Measurements from ENCODE around the gene TTLL5. TPM values are rescaled to one million over a fixed set of nuclear protein-coding genes. Genes with fewer than 3 reads are reported as not detected.

TTLL5 gene
- total RNA-seq, 2 donors from 2014 or later, result 26.5 to 37.3 TPM

DNA sequence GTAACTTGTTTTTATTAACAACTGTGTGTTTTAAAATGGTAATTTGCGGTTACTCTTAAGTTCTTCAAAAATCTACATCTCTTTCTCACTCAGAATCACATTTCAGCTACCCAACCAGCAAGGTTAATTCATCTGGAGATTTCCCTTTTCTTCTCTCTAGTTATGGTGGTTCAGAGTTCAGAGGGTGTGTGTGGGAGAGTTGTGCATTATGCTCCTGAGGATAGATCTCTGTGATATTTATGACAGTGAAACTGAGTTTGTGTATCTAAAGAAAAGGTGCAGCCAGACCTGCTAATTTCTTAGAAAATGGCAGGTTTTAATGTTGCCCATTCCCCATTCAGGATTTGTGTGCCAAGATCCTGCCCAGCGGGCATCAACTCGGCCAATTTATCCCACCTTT lies 73.8 kb downstream of the TTLL5 start:
- no peak for DNase-seq
- H3K27me3 ChIP-seq, result no peaks in the 10 kb centered on the region
- H3K27ac ChIP-seq, result no peak overlapping the region
- H3K9ac ChIP-seq (ENCODE audit: low read depth in 2 of 2, low read length in 2 of 2), result no peak overlapping the region
- H3K9me3 ChIP-seq, result no peaks in the 10 kb centered on the region
- H3K4me3 ChIP-seq, result no peak overlapping the region
- no peaks in the 10 kb centered on the region for H3K4me1 ChIP-seq
- peaks cover 6% of the 10 kb centered on the region for H3K36me3 ChIP-seq
- intact Hi-C loops (cut with DNase I), result no loop called here
- TF ChIP-seq, protein P1, sequence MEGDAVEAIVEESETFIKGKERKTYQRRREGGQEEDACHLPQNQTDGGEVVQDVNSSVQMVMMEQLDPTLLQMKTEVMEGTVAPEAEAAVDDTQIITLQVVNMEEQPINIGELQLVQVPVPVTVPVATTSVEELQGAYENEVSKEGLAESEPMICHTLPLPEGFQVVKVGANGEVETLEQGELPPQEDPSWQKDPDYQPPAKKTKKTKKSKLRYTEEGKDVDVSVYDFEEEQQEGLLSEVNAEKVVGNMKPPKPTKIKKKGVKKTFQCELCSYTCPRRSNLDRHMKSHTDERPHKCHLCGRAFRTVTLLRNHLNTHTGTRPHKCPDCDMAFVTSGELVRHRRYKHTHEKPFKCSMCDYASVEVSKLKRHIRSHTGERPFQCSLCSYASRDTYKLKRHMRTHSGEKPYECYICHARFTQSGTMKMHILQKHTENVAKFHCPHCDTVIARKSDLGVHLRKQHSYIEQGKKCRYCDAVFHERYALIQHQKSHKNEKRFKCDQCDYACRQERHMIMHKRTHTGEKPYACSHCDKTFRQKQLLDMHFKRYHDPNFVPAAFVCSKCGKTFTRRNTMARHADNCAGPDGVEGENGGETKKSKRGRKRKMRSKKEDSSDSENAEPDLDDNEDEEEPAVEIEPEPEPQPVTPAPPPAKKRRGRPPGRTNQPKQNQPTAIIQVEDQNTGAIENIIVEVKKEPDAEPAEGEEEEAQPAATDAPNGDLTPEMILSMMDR (IDR thresholded peaks at IDR 0.05), result no peak

- no peak overlapping the region for H3K27ac ChIP-seq
- DNase-seq, result no peak
- H3K4me3 ChIP-seq, result no peak overlapping the region
- H3K9me3 ChIP-seq, result no peaks in the 10 kb centered on the region
- peaks cover 6% of the 10 kb centered on the region for H3K36me3 ChIP-seq
- H3K9ac ChIP-seq (ENCODE audit: low read depth in 2 of 2, low read length in 2 of 2), result no peak overlapping the region
- TF ChIP-seq, protein P1 (IDR thresholded peaks at IDR 0.05), result no peak
- intact Hi-C loops (cut with DNase I), result no loop called here
- no peaks in the 10 kb centered on the region for H3K27me3 ChIP-seq
- no peaks in the 10 kb centered on the region for H3K4me1 ChIP-seq
Observed at GRCh38 chr14:75736845-75737485, 75.9 kb downstream of the TTLL5 start.

DNA sequence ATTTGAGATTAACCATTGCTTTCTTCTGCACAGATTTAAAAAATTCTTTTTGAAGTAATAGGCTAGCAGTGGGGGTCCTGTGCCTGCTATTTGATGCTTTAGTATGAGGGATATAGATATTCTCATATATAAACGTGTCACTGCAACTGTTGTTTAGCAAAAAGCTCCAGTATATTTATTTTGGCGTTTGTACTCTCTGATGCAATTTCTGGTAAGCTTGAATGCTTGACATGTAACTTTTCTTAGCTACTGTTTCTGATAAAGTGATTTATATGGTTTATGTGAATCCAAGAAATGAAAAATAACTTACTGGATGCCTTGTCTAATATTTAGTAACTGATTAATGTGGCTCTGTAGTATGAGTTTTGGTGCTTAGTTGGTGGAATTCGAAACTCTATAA lies 77.1 kb downstream of the TTLL5 start:
- Histone ChIP-seq H3K27me3 (no peaks in the 10 kb centered on the region), H3K4me3 (no peak overlapping the region), H3K36me3 (peaks cover 6% of the 10 kb centered on the region), H3K9ac (ENCODE audit: low read depth in 2 of 2, low read length in 2 of 2) (no peak overlapping the region), H3K27ac (no peak overlapping the region), H3K4me1 (no peaks in the 10 kb centered on the region), H3K9me3 (no peaks in the 10 kb centered on the region)
- intact Hi-C loops (cut with DNase I), result no loop called here
- DNase-seq, result no peak
- TF ChIP-seq, protein P1 (IDR thresholded peaks at IDR 0.05), result no peak

- Histone ChIP-seq H3K9ac (ENCODE audit: low read depth in 2 of 2, low read length in 2 of 2) (no peak overlapping the region), H3K36me3 (no peaks in the 10 kb centered on the region), H3K4me1 (no peaks in the 10 kb centered on the region), H3K9me3 (no peaks in the 10 kb centered on the region), H3K4me3 (no peak overlapping the region), H3K27me3 (no peaks in the 10 kb centered on the region), H3K27ac (no peak overlapping the region)
- no peak for DNase-seq
- intact Hi-C loops (cut with DNase I), result no loop called here
- TF ChIP-seq, protein P1 (IDR thresholded peaks at IDR 0.05), result no peak
Observed at GRCh38 chr14:75742867-75743266, 81.8 kb downstream of the TTLL5 start.

DNA sequence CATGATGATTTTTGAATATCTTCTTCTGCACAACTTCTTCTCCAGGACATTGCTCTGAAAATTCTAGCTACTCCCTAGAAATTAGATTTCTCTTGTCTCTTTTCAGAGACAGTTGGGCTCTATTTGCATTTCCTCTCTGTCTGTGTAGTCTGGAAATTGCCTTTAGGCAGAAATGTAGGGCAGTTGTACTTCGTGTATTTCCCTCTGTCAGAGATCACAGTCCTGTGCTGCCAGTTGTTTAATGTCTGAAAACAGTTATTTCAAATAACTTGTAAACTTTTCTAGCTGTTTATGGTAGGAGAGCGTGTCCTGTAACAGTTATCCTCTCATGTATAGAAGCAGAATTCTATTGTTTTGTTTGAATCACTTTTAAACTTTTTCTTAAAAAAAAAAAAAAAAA lies 86.9 kb downstream of the TTLL5 start:
- intact Hi-C loops (cut with DNase I), result no loop called here
- TF ChIP-seq, protein P1 (IDR thresholded peaks at IDR 0.05), result no peak
- no peak overlapping the region for H3K27ac ChIP-seq

More for the DNA sequence above, 86.9 kb downstream of the TTLL5 start:
- Histone ChIP-seq H3K4me3 (no peak overlapping the region), H3K4me1 (no peaks in the 10 kb centered on the region), H3K36me3 (no peaks in the 10 kb centered on the region), H3K9ac (ENCODE audit: low read depth in 2 of 2, low read length in 2 of 2) (no peak overlapping the region), H3K27me3 (no peaks in the 10 kb centered on the region), H3K9me3 (no peaks in the 10 kb centered on the region)
- DNase-seq, result no peak
